Mucosa of descending colon (tissue), 3 donors: ENCODE measurements around the gene FCN2. TPM values are rescaled to one million over a fixed set of nuclear protein-coding genes. Genes with fewer than 3 reads are reported as not detected.

Experiments used
- ATAC-seq: fragments of 200-7000 bp; cut with Tn5 transposase; one replicate; pipeline ENCODE4 v1.9.1; 2020; ENCODE audit warnings: mild to moderate bottlenecking, moderate library complexity
- DNase-seq, 3 donors: peaks; one replicate each; pipeline ENCODE4 v3.0.0-alpha.2; 2020
- H3K36me3 ChIP-seq: fragments of 200-600 bp; one replicate; pipeline ENCODE4 v1.8.0; 2021; ENCODE audit warnings: low read depth, mild to moderate bottlenecking
- H3K4me1 ChIP-seq: fragments of 200-600 bp; one replicate; pipeline ENCODE4 v1.8.0; 2021; ENCODE audit warnings: low read depth, mild to moderate bottlenecking
- H3K4me3 ChIP-seq: fragments of 200-600 bp; one replicate; pipeline ENCODE4 v1.8.0; 2021; ENCODE audit warnings: mild to moderate bottlenecking
- H3K9me3 ChIP-seq: fragments of 200-600 bp; one replicate; pipeline ENCODE4 v1.8.0; 2021; ENCODE audit warnings: mild to moderate bottlenecking
- intact Hi-C, 2 donors: fragments of 100-400 bp; cut with DNase I in 1 of 2; cut with micrococcal nuclease in 1 of 2; formaldehyde crosslinking; loops; one replicate each; pipeline versions ENCODE4 v1.11.0 to v1.11.1; 2022; cut with DNase I, micrococcal nuclease
- total RNA-seq, 3 donors: library from RNA; stranded (reverse); fragmentation: NEBNext Ultra II Directional in 2 of 3; extraction: Animal tissue kit (Norgen Biotek cat#: 25700) in 2 of 3; gene quantifications; one replicate each; pipeline versions ENCODE4 v1.2.1 to v1.2.4, GENCODE V29; 2021 to 2023
- TF ChIP-seq, protein P1 (sequence below): fragments of 200-600 bp; IDR thresholded peaks from one replicate; pipeline ENCODE4 v1.8.0; 2022; ENCODE audit warnings: antibody characterized with exemption, mild to moderate bottlenecking
- donor health status: DM: no; HTN: no; CAD: no; lungs with moderate emphysema.
- donor health status: DM: no; HTN: no; CAD: no.
- donor health status: DM: no; HTN: yes; CAD: no.

The FCN2 gene
- total RNA-seq, 3 donors from 2014 or later = not detected

DNA sequence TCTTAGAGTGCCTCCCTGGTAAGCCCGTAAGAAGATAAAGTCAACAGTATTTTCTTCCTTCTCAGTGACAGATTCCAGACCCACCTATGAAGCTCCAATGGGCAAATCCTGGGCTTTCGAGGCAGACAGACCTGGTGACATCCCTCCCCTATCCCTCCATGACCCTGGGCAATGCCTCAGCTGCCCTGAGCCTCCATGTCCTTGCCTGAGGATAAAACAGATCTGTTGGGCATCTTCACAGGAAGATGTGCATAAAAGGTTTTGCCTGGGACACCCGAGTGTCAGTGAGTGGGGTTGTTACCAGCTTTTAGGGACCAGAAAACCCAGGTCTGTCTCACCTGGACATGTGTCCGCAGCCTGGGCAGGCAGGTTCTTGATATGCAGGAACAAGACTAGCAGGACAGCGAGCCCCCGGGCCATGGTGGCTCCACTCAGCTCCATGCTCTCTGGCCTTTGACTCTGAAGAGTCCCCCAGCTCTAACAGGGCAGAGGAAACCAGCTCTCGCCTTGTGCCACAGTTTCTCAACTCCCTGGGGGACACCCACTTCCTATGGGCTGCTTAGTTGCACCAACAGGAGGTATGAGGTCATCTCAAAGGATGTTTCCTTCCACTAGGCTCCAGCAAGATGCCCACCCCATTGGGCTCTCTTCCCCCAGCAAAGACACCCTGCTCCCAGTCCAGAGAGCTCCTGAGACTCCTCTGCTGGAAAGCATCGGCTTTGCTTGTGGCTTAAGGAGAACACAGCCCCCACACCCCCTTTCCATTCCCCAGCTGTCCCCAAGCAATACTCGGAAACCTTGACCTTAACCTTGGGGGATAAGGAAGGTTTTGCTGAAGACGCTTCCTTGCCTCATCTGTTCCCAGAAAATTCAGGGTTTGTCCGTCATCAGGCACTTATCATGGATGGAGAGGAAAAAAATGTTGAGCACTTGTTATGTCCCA is 37.1 kb downstream of the FCN2 start, which contains the start of gene FCN1:
Gene FCN1 (minus strand): TSS at position 482 of the 943 bp plus-strand sequence. CDS start 41 bp downstream, at position 441.
- DNase-seq (no peak), ATAC-seq (no peak)
- no peaks in the 10 kb centered on the region for H3K4me1 ChIP-seq
- H3K4me3 ChIP-seq = no peak within 1 kb of the TSS
- H3K36me3 ChIP-seq = no peaks in the 10 kb centered on the region
- H3K9me3 ChIP-seq = no peaks in the 10 kb centered on the region
- intact Hi-C loops = no loop called here
- TF ChIP-seq, protein P1, sequence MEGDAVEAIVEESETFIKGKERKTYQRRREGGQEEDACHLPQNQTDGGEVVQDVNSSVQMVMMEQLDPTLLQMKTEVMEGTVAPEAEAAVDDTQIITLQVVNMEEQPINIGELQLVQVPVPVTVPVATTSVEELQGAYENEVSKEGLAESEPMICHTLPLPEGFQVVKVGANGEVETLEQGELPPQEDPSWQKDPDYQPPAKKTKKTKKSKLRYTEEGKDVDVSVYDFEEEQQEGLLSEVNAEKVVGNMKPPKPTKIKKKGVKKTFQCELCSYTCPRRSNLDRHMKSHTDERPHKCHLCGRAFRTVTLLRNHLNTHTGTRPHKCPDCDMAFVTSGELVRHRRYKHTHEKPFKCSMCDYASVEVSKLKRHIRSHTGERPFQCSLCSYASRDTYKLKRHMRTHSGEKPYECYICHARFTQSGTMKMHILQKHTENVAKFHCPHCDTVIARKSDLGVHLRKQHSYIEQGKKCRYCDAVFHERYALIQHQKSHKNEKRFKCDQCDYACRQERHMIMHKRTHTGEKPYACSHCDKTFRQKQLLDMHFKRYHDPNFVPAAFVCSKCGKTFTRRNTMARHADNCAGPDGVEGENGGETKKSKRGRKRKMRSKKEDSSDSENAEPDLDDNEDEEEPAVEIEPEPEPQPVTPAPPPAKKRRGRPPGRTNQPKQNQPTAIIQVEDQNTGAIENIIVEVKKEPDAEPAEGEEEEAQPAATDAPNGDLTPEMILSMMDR = no peak

DNA sequence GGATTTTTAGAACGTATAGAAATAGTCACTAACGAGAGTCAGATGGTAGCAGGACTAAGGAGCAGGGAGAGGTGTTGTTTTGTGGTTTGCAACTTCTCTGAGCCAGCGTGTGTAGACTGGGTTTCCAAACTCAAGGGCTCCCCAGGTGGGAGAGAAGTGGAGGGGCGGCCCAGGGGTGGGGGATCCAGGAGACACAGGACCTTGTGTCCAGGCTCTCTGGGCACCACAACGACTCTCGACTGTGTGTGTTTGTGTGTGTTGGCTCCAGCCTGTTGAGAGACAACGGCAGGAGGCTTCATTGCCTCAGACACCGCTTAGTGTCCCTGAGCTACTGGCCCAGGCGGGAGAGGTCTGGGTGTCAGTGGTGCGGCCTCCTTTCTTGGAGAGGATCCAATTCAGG is 38.0 kb downstream of the FCN2 start:
- H3K9me3 ChIP-seq = no peaks in the 10 kb centered on the region
- no peaks in the 10 kb centered on the region for H3K36me3 ChIP-seq
- ATAC-seq = no peak
- intact Hi-C loops = no loop called here
- no peaks in the 10 kb centered on the region for H3K4me1 ChIP-seq
- DNase-seq = no peak
- H3K4me3 ChIP-seq = no peak overlapping the region
- TF ChIP-seq, protein P1 = no peak

DNA sequence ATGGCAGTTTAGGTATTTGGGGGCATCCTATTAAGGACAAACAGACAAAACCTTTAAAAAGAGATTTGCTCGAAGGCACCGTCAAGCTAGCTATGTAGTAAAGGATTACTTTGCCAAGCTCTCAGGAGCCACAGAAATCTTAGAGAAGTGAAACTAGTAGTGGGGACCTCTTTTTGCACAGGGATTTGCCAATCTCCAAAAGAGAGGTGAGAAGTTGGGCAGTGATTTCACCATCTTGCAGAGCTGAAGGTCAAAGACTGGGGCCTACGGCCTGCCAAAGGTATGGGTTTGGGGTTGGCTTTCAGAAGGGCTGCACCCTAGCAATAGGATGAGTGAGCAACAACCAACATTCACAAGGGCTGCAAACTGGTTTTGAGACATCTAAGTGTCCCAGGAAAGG is 38.7 kb downstream of the FCN2 start:
- no peak for DNase-seq
- no peak overlapping the region for H3K4me3 ChIP-seq
- TF ChIP-seq, protein P1 = no peak
- intact Hi-C loops = no loop called here
- H3K9me3 ChIP-seq = no peaks in the 10 kb centered on the region
- H3K4me1 ChIP-seq = no peaks in the 10 kb centered on the region
- H3K36me3 ChIP-seq = no peaks in the 10 kb centered on the region
- no peak for ATAC-seq

DNA sequence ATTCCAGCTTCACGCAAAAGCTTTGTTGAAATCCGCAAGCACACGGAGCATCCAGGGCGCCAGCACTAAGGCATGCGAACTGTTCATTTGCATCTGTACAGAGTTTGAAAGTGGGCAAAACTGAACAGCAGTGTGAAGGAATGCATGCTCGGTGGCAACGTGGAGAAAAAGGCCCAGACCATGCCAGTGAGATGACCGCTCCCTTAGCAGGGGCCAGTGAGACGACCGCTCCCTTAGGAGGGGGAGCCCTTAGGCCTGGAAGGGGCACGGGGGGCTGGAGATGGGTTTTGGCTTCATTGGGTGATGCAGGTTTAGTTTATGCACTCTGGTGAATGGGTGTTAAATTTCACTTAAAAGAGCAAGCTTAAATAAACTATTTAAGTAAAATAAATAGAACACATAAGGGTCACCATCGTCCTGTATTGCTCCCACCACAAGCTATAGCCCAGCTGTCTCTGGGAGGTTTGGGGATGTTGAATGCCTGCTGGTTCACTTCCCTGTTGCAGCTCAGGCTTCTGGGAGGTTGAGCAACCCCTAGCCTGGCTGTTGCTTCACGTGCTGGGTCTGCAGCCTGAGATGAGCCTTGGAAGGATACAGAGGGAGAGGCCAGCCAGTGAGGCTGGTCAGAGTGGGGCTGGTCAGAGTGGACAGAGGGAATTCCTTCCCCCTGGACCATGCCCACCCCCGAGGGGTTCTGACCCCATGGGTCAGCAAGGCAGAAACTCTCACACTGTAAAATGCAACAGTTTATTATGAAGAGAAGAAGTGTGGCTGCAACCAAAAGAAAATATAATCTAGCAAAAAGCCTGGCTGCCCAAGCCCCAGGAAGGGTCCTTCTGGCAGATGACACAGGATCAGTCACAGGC is 41.7 kb downstream of the FCN2 start:
- peak; percentile 42 for ATAC-seq
- no peaks in the 10 kb centered on the region for H3K9me3 ChIP-seq
- H3K36me3 ChIP-seq = no peaks in the 10 kb centered on the region
- TF ChIP-seq, protein P1 = no peak
- H3K4me3 ChIP-seq = no peak overlapping the region
- intact Hi-C loops = no loop called here
- no peak for DNase-seq
- H3K4me1 ChIP-seq = no peaks in the 10 kb centered on the region

DNA sequence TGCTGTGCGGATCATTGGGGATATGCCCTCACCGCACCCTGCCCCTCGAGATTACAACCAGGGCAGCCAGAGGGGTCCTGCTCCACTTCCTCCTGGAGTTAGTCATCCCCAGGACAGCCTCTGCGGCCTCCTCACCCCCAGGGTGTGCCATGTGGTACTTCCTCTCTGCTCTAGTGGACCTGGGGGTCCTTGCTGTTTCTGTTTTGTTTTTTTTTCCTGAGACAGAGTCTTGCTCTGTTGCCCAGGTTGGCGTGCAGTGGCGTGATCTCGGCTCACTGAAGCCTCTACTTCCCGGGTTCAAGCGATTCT is 42.3 kb downstream of the FCN2 start:
- H3K9me3 ChIP-seq = no peaks in the 10 kb centered on the region
- ATAC-seq (no peak), DNase-seq (no peak)
- TF ChIP-seq, protein P1 = no peak
- intact Hi-C loops = no loop called here
- H3K4me1 ChIP-seq = no peaks in the 10 kb centered on the region
- no peak overlapping the region for H3K4me3 ChIP-seq
- H3K36me3 ChIP-seq = no peaks in the 10 kb centered on the region
